GM23338 (cell line): ENCODE results near the gene CRHR1. TPM values are rescaled to one million over a fixed set of nuclear protein-coding genes. Genes with fewer than 3 reads are reported as not detected.

ENCODE experiments used
- ATAC-seq: fragments of 200-7000 bp; cut with Tn5 transposase; 3 replicates; pipeline ENCODE4 v1.9.1; 2020
- DNase-seq: peaks from one replicate; pipeline ENCODE4 v3.0.0-alpha.2; 2015; ENCODE audit warnings: low spot score
- H2AFZ ChIP-seq: fragments of 200-600 bp; sonication (generic); 2 replicates; pipeline ENCODE4 v1.8.0; 2016; ENCODE audit warnings: antibody characterized with exemption, mild to moderate bottlenecking, moderate library complexity
- H3F3A ChIP-seq: fragments of 200-600 bp; sonication (generic); replicated peaks from 2 replicates; pipeline ENCODE4 v1.8.0; 2017; ENCODE audit warnings: antibody characterized with exemption, mixed run types, low read depth
- H3K27ac ChIP-seq: fragments of 200-600 bp; sonication (generic); 2 replicates; pipeline ENCODE4 v1.6.1; 2016; ENCODE audit warnings: low read depth
- H3K27me3 ChIP-seq: fragments of 200-600 bp; sonication (generic); 2 replicates; pipeline ENCODE4 v1.8.0; 2016; ENCODE audit warnings: mild to moderate bottlenecking, mixed run types, moderate library complexity; ENCODE audit not compliant: insufficient read depth
- H3K36me3 ChIP-seq: fragments of 200-600 bp; sonication (generic); 2 replicates; pipeline ENCODE4 v1.8.0; 2016; ENCODE audit warnings: mild to moderate bottlenecking; ENCODE audit not compliant: insufficient read depth
- H3K4me1 ChIP-seq: fragments of 200-600 bp; sonication (generic); 2 replicates; pipeline ENCODE4 v1.8.0; 2016; ENCODE audit warnings: mild to moderate bottlenecking, moderate library complexity; ENCODE audit not compliant: insufficient read depth
- H3K4me2 ChIP-seq: fragments of 200-600 bp; sonication (generic); 2 replicates; pipeline ENCODE4 v1.7.1; 2017; ENCODE audit warnings: mixed run types
- H3K4me3 ChIP-seq: fragments of 200-600 bp; sonication (generic); 2 replicates; pipeline ENCODE4 v1.6.1; 2016; ENCODE audit warnings: mixed run types
- H3K79me2 ChIP-seq: fragments of 200-600 bp; sonication (generic); replicated peaks from 2 replicates; pipeline ENCODE4 v1.8.0; 2017; ENCODE audit warnings: mild to moderate bottlenecking; ENCODE audit not compliant: insufficient read depth
- H3K9me2 ChIP-seq: fragments of 200-600 bp; sonication (generic); 2 replicates; pipeline ENCODE4 v1.8.0; 2017; ENCODE audit not compliant: insufficient read depth
- H4K20me1 ChIP-seq: fragments of 200-600 bp; sonication (generic); replicated peaks from 2 replicates; pipeline ENCODE4 v1.8.0; 2017; ENCODE audit warnings: mild to moderate bottlenecking; ENCODE audit not compliant: insufficient read depth
- H3K27ac Mint-ChIP-seq: 2 replicates; pipeline ENCODE4 v1.8.0; 2020; ENCODE audit warnings: inconsistent platforms, mild to moderate bottlenecking, moderate library complexity, mixed read lengths
- H3K27me3 Mint-ChIP-seq: 3 replicates; pipeline ENCODE4 v1.8.0; 2022; ENCODE audit warnings: low read depth, mild to moderate bottlenecking, moderate library complexity, mixed read lengths, inconsistent platforms; ENCODE audit not compliant: insufficient read depth, poor library complexity
- H3K36me3 Mint-ChIP-seq: 3 replicates; pipeline ENCODE4 v1.8.0; 2021; ENCODE audit warnings: low read depth, mild to moderate bottlenecking, inconsistent platforms, moderate library complexity, mixed read lengths
- H3K4me1 Mint-ChIP-seq: 3 replicates; pipeline ENCODE4 v1.8.0; 2020; ENCODE audit warnings: mild to moderate bottlenecking, inconsistent platforms, mixed read lengths
- H3K4me3 Mint-ChIP-seq: 3 replicates; pipeline ENCODE4 v1.8.0; 2021; ENCODE audit warnings: moderate library complexity, mild to moderate bottlenecking, inconsistent platforms, mixed read lengths
- H3K9me3 Mint-ChIP-seq: 3 replicates; pipeline ENCODE4 v1.8.0; 2020; ENCODE audit warnings: moderate library complexity, mild to moderate bottlenecking, inconsistent platforms, mixed read lengths
- CREB1 ChIP-seq: fragments of 250-450 bp; sonication (Bioruptor Pico); IDR thresholded peaks from 2 replicates; pipeline ENCODE4 v1.5.0; 2020; ENCODE audit warnings: low read depth, mild to moderate bottlenecking, moderate library complexity
- ETS1 ChIP-seq: IDR thresholded peaks from 2 replicates; pipeline ENCODE4 v1.6.1; 2016; ENCODE audit warnings: antibody characterized with exemption
- EZH2 ChIP-seq: fragments of 200-600 bp; sonication (generic); IDR thresholded peaks from one replicate; pipeline ENCODE4 v1.8.0; 2017; ENCODE audit warnings: antibody characterized with exemption, mild to moderate bottlenecking, low read depth; ENCODE audit not compliant: unreplicated experiment
- EZH2phosphoT487 ChIP-seq: fragments of 200-600 bp; sonication (generic); IDR thresholded peaks from one replicate; pipeline ENCODE4 v1.8.1; 2018; ENCODE audit warnings: antibody characterized with exemption; ENCODE audit not compliant: unreplicated experiment
- JUNB ChIP-seq: IDR thresholded peaks from one replicate; pipeline ENCODE4 v1.6.1; 2016; ENCODE audit warnings: antibody characterized with exemption; ENCODE audit not compliant: unreplicated experiment
- NANOG ChIP-seq: IDR thresholded peaks from 2 replicates; pipeline ENCODE4 v1.6.1; 2016; ENCODE audit warnings: antibody characterized with exemption, borderline replicate concordance
- POLR2AphosphoS5 ChIP-seq: IDR thresholded peaks from 2 replicates; pipeline ENCODE4 v1.6.1; 2016; ENCODE audit warnings: antibody characterized with exemption, low read depth
- REST ChIP-seq: IDR thresholded peaks from one replicate; pipeline ENCODE4 v1.6.1; 2018; ENCODE audit warnings: antibody characterized with exemption; ENCODE audit not compliant: unreplicated experiment
- STAT1 ChIP-seq: IDR thresholded peaks from one replicate; pipeline ENCODE4 v1.6.1; 2016; ENCODE audit warnings: antibody characterized with exemption; ENCODE audit not compliant: unreplicated experiment
- ZNF114 ChIP-seq: fragments of 250-450 bp; sonication (Bioruptor Pico); IDR thresholded peaks from 2 replicates; pipeline ENCODE4 v1.5.0; 2020; ENCODE audit warnings: mild to moderate bottlenecking, moderate library complexity
- ZNF331 ChIP-seq: fragments of 250-450 bp; sonication (Bioruptor Pico); IDR thresholded peaks from 2 replicates; pipeline ENCODE4 v1.5.0; 2020; ENCODE audit warnings: low read depth, mild to moderate bottlenecking, moderate library complexity
- polyA plus RNA-seq: library from polyadenylated mRNA; unstranded; fragments of >200 nt; fragmentation: Nextera tagmentation; extraction: Ambion mirVana; gene quantifications from 2 replicates; pipeline ENCODE4 v1.2.1, GENCODE V29; 2016
- total RNA-seq: library from RNA; depleted of rRNA; stranded (reverse); fragments of >200 nt; shearing (Covaris generic); gene quantifications from 2 replicates; pipeline ENCODE4 v1.2.3, GENCODE V29; 2014
- TF ChIP-seq, protein P1 (sequence below), 2 experiments: fragments of 200-600 bp in 1 of 2; sonication (generic) in 1 of 2; conservative IDR thresholded peaks; 2 replicates each; pipeline versions ENCODE4 v1.5.1 to v1.6.1; 2016 to 2017; ENCODE audit warnings: antibody characterized with exemption in 2 of 2, low read depth in 2 of 2, mild to moderate bottlenecking in 2 of 2, moderate library complexity in 1 of 2
- TF ChIP-seq, protein P2 (sequence below): fragments of 250-450 bp; sonication (Bioruptor Pico); IDR thresholded peaks from 2 replicates; pipeline ENCODE4 v1.5.0; 2020; ENCODE audit warnings: mild to moderate bottlenecking, moderate library complexity

CRHR1 gene
- total and polyA plus RNA-seq, 2 experiments from 2014 or later: 0.19 to 0.76 TPM

DNA sequence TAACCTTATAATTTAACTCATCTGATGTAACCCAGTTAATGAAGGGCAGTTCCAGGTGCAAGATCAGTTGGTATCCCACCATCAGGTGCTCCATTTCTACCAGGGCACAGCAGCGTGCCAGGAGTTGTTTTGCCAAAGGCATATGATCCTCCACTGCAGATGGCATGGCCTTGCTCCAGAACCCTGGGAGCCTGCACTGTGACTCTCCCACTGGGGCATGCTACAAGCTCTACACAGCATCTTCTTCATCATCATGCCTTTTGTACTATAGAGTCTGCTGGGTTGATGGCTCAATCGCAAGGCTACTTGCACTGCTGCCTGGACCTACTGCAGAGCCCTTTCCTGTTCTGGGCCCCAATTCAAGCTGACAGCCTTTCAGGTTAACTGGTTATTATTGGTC, 98.9 kb downstream of the CRHR1 start:
- H3K9me3 Mint-ChIP-seq: no peaks in the 10 kb centered on the region; the same call in 2 of the 3 replicates
- Histone ChIP-seq H3K4me1 (no peaks in the 10 kb centered on the region), H2AFZ (no peak overlapping the region), H3K4me2 (no peak overlapping the region), H3K9me2 (no peaks in the 10 kb centered on the region), H3K27ac (no peak overlapping the region), H3F3A (no peaks in the 10 kb centered on the region), H3K4me3 (no peak overlapping the region), H3K27me3 (no peaks in the 10 kb centered on the region), H3K36me3 (no peaks in the 10 kb centered on the region), H3K79me2 (no peaks in the 10 kb centered on the region), H4K20me1 (no peaks in the 10 kb centered on the region)
- H3K36me3 Mint-ChIP-seq: no peaks in the 10 kb centered on the region
- DNase-seq (no peak), ATAC-seq (no peak)
- H3K27ac Mint-ChIP-seq: no peak overlapping the region
- no peak overlapping the region for H3K4me3 Mint-ChIP-seq
- H3K27me3 Mint-ChIP-seq: peaks cover 4% of the 10 kb centered on the region
- H3K4me1 Mint-ChIP-seq: no peaks in the 10 kb centered on the region
- TF ChIP-seq, protein P1, sequence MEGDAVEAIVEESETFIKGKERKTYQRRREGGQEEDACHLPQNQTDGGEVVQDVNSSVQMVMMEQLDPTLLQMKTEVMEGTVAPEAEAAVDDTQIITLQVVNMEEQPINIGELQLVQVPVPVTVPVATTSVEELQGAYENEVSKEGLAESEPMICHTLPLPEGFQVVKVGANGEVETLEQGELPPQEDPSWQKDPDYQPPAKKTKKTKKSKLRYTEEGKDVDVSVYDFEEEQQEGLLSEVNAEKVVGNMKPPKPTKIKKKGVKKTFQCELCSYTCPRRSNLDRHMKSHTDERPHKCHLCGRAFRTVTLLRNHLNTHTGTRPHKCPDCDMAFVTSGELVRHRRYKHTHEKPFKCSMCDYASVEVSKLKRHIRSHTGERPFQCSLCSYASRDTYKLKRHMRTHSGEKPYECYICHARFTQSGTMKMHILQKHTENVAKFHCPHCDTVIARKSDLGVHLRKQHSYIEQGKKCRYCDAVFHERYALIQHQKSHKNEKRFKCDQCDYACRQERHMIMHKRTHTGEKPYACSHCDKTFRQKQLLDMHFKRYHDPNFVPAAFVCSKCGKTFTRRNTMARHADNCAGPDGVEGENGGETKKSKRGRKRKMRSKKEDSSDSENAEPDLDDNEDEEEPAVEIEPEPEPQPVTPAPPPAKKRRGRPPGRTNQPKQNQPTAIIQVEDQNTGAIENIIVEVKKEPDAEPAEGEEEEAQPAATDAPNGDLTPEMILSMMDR (conservative IDR thresholded peaks at IDR 0.05; ENCODE audit: low read depth in 2 of 2): no peak
- TF ChIP-seq, protein P2, sequence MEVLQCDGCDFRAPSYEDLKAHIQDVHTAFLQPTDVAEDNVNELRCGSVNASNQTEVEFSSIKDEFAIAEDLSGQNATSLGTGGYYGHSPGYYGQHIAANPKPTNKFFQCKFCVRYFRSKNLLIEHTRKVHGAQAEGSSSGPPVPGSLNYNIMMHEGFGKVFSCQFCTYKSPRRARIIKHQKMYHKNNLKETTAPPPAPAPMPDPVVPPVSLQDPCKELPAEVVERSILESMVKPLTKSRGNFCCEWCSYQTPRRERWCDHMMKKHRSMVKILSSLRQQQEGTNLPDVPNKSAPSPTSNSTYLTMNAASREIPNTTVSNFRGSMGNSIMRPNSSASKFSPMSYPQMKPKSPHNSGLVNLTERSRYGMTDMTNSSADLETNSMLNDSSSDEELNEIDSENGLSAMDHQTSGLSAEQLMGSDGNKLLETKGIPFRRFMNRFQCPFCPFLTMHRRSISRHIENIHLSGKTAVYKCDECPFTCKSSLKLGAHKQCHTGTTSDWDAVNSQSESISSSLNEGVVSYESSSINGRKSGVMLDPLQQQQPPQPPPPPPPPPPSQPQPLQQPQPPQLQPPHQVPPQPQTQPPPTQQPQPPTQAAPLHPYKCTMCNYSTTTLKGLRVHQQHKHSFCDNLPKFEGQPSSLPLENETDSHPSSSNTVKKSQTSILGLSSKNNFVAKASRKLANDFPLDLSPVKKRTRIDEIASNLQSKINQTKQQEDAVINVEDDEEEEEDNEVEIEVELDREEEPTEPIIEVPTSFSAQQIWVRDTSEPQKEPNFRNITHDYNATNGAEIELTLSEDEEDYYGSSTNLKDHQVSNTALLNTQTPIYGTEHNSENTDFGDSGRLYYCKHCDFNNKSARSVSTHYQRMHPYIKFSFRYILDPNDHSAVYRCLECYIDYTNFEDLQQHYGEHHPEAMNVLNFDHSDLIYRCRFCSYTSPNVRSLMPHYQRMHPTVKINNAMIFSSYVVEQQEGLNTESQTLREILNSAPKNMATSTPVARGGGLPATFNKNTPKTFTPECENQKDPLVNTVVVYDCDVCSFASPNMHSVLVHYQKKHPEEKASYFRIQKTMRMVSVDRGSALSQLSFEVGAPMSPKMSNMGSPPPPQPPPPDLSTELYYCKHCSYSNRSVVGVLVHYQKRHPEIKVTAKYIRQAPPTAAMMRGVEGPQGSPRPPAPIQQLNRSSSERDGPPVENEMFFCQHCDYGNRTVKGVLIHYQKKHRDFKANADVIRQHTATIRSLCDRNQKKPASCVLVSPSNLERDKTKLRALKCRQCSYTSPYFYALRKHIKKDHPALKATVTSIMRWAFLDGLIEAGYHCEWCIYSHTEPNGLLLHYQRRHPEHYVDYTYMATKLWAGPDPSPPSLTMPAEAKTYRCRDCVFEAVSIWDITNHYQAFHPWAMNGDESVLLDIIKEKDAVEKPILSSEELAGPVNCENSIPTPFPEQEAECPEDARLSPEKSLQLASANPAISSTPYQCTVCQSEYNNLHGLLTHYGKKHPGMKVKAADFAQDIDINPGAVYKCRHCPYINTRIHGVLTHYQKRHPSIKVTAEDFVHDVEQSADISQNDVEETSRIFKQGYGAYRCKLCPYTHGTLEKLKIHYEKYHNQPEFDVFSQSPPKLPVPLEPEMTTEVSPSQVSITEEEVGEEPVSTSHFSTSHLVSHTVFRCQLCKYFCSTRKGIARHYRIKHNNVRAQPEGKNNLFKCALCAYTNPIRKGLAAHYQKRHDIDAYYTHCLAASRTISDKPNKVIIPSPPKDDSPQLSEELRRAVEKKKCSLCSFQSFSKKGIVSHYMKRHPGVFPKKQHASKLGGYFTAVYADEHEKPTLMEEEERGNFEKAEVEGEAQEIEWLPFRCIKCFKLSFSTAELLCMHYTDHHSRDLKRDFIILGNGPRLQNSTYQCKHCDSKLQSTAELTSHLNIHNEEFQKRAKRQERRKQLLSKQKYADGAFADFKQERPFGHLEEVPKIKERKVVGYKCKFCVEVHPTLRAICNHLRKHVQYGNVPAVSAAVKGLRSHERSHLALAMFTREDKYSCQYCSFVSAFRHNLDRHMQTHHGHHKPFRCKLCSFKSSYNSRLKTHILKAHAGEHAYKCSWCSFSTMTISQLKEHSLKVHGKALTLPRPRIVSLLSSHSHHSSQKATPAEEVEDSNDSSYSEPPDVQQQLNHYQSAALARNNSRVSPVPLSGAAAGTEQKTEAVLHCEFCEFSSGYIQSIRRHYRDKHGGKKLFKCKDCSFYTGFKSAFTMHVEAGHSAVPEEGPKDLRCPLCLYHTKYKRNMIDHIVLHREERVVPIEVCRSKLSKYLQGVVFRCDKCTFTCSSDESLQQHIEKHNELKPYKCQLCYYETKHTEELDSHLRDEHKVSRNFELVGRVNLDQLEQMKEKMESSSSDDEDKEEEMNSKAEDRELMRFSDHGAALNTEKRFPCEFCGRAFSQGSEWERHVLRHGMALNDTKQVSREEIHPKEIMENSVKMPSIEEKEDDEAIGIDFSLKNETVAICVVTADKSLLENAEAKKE (CRISPR knock-in tag): no peak
- no peak for TF ChIP-seq EZH2
- TF ChIP-seq REST: no peak
- no peak for TF ChIP-seq EZH2phosphoT487
- TF ChIP-seq ZNF114 (CRISPR knock-in tag): no peak
- TF ChIP-seq POLR2AphosphoS5: no peak
- no peak for TF ChIP-seq STAT1
- TF ChIP-seq ETS1: no peak
- no peak for TF ChIP-seq CREB1 (CRISPR knock-in tag)
- no peak for TF ChIP-seq JUNB
- no peak for TF ChIP-seq ZNF331 (CRISPR knock-in tag)
- no peak for TF ChIP-seq NANOG
